Glutamatergic neuron (in vitro differentiated cells): ENCODE measurements around the gene CFAP74. TPM values are rescaled to one million over a fixed set of nuclear protein-coding genes. Genes with fewer than 3 reads are reported as not detected.

Experiments
- DNase-seq: peaks from one replicate; pipeline ENCODE4 v3.0.0; 2022
- H3K27ac Mint-ChIP-seq: one replicate; pipeline ENCODE4 v1.8.0; 2020; ENCODE audit warnings: mild to moderate bottlenecking, mixed read lengths, inconsistent platforms; ENCODE audit not compliant: unreplicated experiment
- H3K27me3 Mint-ChIP-seq: one replicate; pipeline ENCODE4 v1.8.0; 2020; ENCODE audit warnings: mild to moderate bottlenecking, moderate library complexity, mixed read lengths, inconsistent platforms; ENCODE audit not compliant: unreplicated experiment
- H3K36me3 Mint-ChIP-seq: one replicate; pipeline ENCODE4 v1.8.0; 2020; ENCODE audit warnings: mild to moderate bottlenecking, mixed read lengths, inconsistent platforms; ENCODE audit not compliant: unreplicated experiment
- H3K4me1 Mint-ChIP-seq: one replicate; pipeline ENCODE4 v1.8.0; 2020; ENCODE audit warnings: mild to moderate bottlenecking, low read depth, mixed read lengths, inconsistent platforms; ENCODE audit not compliant: unreplicated experiment
- H3K4me3 Mint-ChIP-seq: one replicate; pipeline ENCODE4 v1.8.0; 2020; ENCODE audit warnings: mild to moderate bottlenecking, mixed read lengths, inconsistent platforms; ENCODE audit not compliant: unreplicated experiment
- H3K9me3 Mint-ChIP-seq: one replicate; pipeline ENCODE4 v1.8.0; 2020; ENCODE audit warnings: mild to moderate bottlenecking, moderate library complexity, mixed read lengths, inconsistent platforms; ENCODE audit not compliant: unreplicated experiment
- total RNA-seq: library from RNA; stranded (reverse); fragmentation: NEBNext Ultra II Directional; extraction: Animal tissue kit (Norgen Biotek cat#: 25700); gene quantifications from one replicate; pipeline ENCODE4 v1.2.1, GENCODE V29; 2021; ENCODE audit not compliant: unreplicated experiment
- TF ChIP-seq, protein P1 (sequence below): fragments of 200-600 bp; sonication (generic); IDR thresholded peaks from one replicate; pipeline ENCODE4 v1.5.0; 2021; ENCODE audit not compliant: partially characterized antibody, unreplicated experiment

Gene CFAP74
- total RNA-seq, 1 donor from 2014 or later: not detected

- peaks cover 8% of the 10 kb centered on the region for H3K9me3 Mint-ChIP-seq
- no peak overlapping the region for H3K4me3 Mint-ChIP-seq
- TF ChIP-seq, protein P1, sequence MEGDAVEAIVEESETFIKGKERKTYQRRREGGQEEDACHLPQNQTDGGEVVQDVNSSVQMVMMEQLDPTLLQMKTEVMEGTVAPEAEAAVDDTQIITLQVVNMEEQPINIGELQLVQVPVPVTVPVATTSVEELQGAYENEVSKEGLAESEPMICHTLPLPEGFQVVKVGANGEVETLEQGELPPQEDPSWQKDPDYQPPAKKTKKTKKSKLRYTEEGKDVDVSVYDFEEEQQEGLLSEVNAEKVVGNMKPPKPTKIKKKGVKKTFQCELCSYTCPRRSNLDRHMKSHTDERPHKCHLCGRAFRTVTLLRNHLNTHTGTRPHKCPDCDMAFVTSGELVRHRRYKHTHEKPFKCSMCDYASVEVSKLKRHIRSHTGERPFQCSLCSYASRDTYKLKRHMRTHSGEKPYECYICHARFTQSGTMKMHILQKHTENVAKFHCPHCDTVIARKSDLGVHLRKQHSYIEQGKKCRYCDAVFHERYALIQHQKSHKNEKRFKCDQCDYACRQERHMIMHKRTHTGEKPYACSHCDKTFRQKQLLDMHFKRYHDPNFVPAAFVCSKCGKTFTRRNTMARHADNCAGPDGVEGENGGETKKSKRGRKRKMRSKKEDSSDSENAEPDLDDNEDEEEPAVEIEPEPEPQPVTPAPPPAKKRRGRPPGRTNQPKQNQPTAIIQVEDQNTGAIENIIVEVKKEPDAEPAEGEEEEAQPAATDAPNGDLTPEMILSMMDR: no peak
- no peaks in the 10 kb centered on the region for H3K36me3 Mint-ChIP-seq
- H3K4me1 Mint-ChIP-seq: no peaks in the 10 kb centered on the region
- no peak for DNase-seq
- no peak overlapping the region for H3K27ac Mint-ChIP-seq
- peaks cover 16% of the 10 kb centered on the region for H3K27me3 Mint-ChIP-seq
Observed at GRCh38 chr1:2050793-2051682, 47.5 kb upstream of the CFAP74 start.

GRCh38 chr1:2050461-2050792, 46.8 kb upstream of the CFAP74 start:
- TF ChIP-seq, protein P1: no peak
- peaks cover 16% of the 10 kb centered on the region for H3K27me3 Mint-ChIP-seq
- H3K9me3 Mint-ChIP-seq: peaks cover 8% of the 10 kb centered on the region
- no peak overlapping the region for H3K4me3 Mint-ChIP-seq
- H3K27ac Mint-ChIP-seq: no peak overlapping the region
- no peak for DNase-seq
- no peaks in the 10 kb centered on the region for H3K36me3 Mint-ChIP-seq
- H3K4me1 Mint-ChIP-seq: no peaks in the 10 kb centered on the region

DNA sequence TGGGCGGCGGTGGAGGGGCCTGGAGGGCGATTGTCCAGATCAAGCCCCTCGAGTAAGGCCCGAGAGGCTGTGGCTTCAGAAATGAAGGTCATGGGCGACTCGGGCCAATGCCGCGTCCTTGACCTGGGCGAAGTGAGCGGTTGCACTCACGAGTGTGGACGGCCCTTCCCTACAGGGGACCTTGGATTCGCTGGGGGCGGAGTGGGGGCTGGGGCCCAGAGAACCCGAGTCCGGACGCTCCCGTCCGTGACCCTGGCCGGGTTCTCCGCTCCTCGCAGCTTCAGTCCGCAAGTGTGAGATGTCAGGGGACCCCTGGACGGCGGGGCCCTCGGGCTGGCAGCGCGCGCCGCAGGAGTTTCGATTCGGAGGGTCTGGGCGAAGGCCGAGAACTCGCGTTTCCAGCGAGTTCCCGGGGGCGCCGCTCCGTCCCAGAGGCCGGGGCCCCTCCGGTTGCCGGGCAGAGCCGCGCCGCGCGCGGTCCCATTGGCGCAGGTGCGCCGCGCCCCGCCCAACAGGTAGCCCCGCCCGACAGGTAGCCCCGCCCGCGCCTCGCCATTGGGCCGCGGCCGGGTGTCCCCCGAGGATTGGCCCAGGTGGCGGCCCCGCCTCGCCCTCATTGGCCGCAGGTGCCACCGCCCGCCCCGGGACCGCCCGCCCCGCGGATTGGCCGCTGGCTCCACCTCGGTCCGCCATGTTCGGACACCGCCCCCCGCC, 46.3 kb upstream of the CFAP74 start, which contains the start of gene PRKCZ:
TSS of gene PRKCZ (plus strand) at position 694 of the 714 bp plus-strand sequence. CDS start 220 bp downstream, outside the sequence.
- H3K27ac Mint-ChIP-seq: no peak within 1 kb of the TSS

GRCh38 chr1:2049225-2049717, 45.7 kb upstream of the CFAP74 start:
- peaks cover 7% of the 10 kb centered on the region for H3K9me3 Mint-ChIP-seq
- H3K4me1 Mint-ChIP-seq: no peaks in the 10 kb centered on the region
- peak overlapping the region; percentile 61 for H3K4me3 Mint-ChIP-seq
- peaks cover 16% of the 10 kb centered on the region for H3K27me3 Mint-ChIP-seq
- TF ChIP-seq, protein P1: peak; percentile 51
- peak; percentile 63 for DNase-seq
- peak overlapping the region; percentile 41 for H3K27ac Mint-ChIP-seq
- no peaks in the 10 kb centered on the region for H3K36me3 Mint-ChIP-seq

More for the DNA sequence above, 46.3 kb upstream of the CFAP74 start, which contains the start of gene PRKCZ:
- TF ChIP-seq, protein P1: no peak
- Mint-ChIP-seq H3K9me3 (peaks cover 8% of the 10 kb centered on the region), H3K4me3 (peak within 1 kb of the TSS; percentile 61), H3K36me3 (no peaks in the 10 kb centered on the region), H3K27me3 (peaks cover 16% of the 10 kb centered on the region), H3K4me1 (no peaks in the 10 kb centered on the region)
- no peak for DNase-seq
